Stimulated activated naive B cell treated with anti-CD40 and anti-IgM and Interleukin-4, amounts not matched to agents 10 μg/mL and 1 μg/mL and 100 μg/mL, for 72 hours (primary cell): Measurements from ENCODE around the gene MFSD12.
A peak's percentile ranks its signal among the peaks of the same experiment; 100 is the strongest.

ENCODE experiments used
- ATAC-seq, 2 donors: fragments of 150-1000 bp; cut with Tn5 transposase; replicated peaks; 2 replicates each; pipeline ENCODE4 v1.10.0; 2021; ENCODE audit warnings: moderate library complexity in 1 of 2
- DNase-seq: peaks from one replicate; pipeline ENCODE4 v3.0.0; 2021
- H3K27ac Mint-ChIP-seq: one replicate; pipeline ENCODE4 v1.8.0; 2022; ENCODE audit warnings: mild to moderate bottlenecking, mixed read lengths
- H3K27me3 Mint-ChIP-seq, 2 donors: one replicate each; pipeline ENCODE4 v1.8.0; 2022; ENCODE audit warnings: mixed read lengths in 2 of 2
- H3K36me3 Mint-ChIP-seq, 2 donors: one replicate each; pipeline ENCODE4 v1.8.0; 2022; ENCODE audit warnings: mixed read lengths in 2 of 2, mild to moderate bottlenecking in 1 of 2
- H3K4me1 Mint-ChIP-seq, 2 donors: one replicate each; pipeline ENCODE4 v1.8.0; 2022; ENCODE audit warnings: mixed read lengths in 2 of 2, mild to moderate bottlenecking in 1 of 2
- H3K4me3 Mint-ChIP-seq, 2 donors: one replicate each; pipeline ENCODE4 v1.8.0; 2022; ENCODE audit warnings: mild to moderate bottlenecking in 2 of 2, mixed read lengths in 2 of 2, moderate library complexity in 1 of 2
- H3K9me3 Mint-ChIP-seq, 2 donors: one replicate each; pipeline ENCODE4 v1.8.0; 2022; ENCODE audit warnings: mixed read lengths in 2 of 2, mild to moderate bottlenecking in 1 of 2

The MFSD12 gene

DNA sequence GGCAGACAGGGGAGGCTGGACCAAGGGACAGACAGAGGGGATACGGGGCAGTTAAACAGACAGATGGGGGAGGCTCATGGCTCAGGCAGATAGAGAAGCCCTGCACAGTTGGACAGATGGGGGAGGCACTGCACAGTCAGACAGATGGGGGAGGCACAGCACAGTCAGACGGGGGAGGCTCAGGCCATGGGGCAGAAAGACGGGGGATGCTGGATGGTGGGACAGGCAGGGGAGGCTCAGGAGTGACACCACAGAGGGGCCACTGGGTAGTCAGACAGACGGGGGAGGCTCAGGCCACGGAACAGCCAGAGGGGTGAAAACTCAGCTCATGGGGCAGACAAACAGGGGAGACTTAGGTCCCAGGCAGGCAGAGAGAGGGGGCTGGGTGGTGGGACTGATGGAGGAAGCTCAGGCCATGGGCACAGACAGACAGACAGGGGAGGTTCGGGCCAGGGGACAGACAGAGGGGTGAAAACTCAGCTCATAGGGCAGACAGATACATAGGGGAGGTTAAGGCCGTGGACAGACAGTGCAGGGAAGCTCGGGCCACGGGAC lies 886 bp downstream of the MFSD12 start:
- Mint-ChIP-seq H3K4me1 (peaks cover 44 to 71% of the 10 kb centered on the region in 2 donors), H3K36me3 (peaks cover 27 to 38% of the 10 kb centered on the region in 2 donors), H3K27ac (peak overlapping the region; percentile 97), H3K9me3 (no peaks in the 10 kb centered on the region), H3K27me3 (no peaks in the 10 kb centered on the region), H3K4me3 (peak overlapping the region; percentile 90 to 100)
- DNase-seq (no peak), ATAC-seq (no peak)

DNA sequence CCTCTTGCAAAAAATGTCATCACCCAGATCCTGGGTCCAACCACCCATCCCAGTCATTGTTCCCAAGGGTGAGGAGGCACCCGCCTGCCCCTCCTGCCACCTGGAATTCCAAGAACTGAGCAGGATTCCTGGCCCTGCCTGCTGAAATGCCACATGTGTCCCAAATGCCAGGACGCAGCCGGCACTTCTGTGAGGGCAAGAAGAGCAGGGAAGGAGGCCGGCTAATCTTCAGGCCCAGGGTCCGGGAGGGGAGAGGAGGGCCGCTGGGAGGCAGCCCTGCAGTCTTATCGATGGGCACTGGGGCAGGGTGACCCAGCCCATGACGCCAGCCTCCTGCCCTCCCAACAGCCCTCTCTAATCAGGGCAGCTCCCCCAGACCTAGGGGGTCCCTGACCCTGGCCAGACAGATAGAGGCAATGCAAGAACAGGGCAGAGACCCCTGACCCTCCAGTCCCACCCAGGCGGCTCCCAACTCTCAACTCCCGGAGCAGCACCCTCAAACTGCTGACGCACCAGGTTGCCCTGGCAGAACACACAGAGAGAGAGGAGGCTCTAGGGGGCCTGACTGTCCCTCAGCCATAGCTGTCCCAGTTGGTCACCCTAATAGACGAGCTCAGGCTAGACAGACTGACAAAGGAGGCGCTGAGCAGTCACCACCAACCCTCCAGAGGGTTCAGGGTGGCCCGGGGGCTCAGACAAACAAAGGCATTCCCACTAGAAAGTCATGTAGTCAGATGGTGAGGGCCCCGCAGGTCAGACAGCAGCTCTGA lies 1.5 kb downstream of the MFSD12 start:
- ATAC-seq (no peak), DNase-seq (no peak)
- Mint-ChIP-seq H3K4me3 (peak overlapping the region; percentile 90 to 100), H3K36me3 (peaks cover 31 to 41% of the 10 kb centered on the region in 2 donors), H3K27me3 (no peaks in the 10 kb centered on the region), H3K27ac (peak overlapping the region; percentile 97), H3K9me3 (no peaks in the 10 kb centered on the region), H3K4me1 (peaks cover 47 to 77% of the 10 kb centered on the region in 2 donors)

DNA sequence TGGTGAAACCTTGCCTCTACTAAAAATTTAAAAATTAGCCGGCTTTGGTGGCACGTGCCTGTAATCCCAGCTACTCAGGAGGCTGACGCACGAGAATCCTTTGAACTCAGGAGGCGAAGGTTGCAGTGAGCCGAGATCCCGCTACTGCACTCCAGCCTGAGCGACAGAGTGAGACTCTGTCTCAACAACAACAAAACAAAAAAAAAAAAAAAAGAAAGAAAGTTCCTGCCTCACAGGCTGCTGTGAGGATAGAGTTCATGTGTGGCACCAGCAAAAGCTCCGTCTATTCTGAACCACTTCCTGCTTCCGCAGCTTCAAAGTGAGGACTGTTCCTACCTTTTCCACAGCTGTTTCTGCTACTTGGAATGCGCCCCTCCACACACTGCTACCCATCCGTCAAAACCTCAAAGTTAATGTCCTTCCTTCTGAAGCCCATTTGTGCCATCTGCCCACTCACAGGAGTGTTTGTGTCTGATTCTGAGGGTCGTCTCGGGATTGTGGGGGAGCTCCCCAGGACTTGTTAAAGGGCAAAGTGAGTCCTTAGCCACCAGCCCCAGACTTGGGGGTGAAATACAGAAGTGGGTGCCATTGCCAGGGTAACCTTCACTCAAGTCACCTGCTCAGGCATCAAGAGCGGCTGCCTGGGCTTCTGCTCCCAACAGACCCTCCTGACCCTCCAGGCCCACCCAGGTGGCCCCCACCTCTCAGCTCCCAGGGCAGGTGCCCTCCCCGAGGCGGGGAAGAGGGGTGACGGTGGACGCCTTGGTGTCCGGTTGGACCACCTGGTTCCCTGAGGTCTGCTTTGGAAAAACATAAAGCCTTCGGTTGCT lies 2.9 kb downstream of the MFSD12 start:
- peaks cover 35 to 44% of the 10 kb centered on the region in 2 donors for H3K36me3 Mint-ChIP-seq
- H3K4me3 Mint-ChIP-seq = peak overlapping the region; percentile 90 to 100
- H3K27ac Mint-ChIP-seq = peak overlapping the region; percentile 92
- H3K27me3 Mint-ChIP-seq = no peaks in the 10 kb centered on the region
- ATAC-seq (no peak), DNase-seq (no peak)
- peaks cover 48 to 72% of the 10 kb centered on the region in 2 donors for H3K4me1 Mint-ChIP-seq
- no peaks in the 10 kb centered on the region for H3K9me3 Mint-ChIP-seq

DNA sequence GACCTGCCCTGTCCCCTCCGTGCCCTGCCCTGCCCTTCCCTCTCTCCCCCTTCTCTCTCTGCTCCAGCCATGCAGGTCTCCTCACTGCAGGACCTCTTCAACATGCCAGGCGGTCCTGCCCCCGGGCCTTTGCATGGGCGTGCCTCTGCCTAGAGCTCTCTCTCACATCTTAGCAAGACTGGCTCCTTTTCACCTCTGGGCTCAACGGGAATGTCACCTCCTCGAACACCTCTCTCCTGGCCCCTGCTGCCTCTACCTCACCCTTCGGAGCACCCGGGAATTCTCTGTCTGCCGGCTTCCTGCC lies 5.6 kb downstream of the MFSD12 start:
- peaks cover 43 to 79% of the 10 kb centered on the region in 2 donors for H3K4me1 Mint-ChIP-seq
- ATAC-seq (no peak), DNase-seq (no peak)
- H3K36me3 Mint-ChIP-seq = peaks cover 42 to 57% of the 10 kb centered on the region in 2 donors
- peak overlapping the region; percentile 61 to 85 for H3K4me3 Mint-ChIP-seq
- H3K27ac Mint-ChIP-seq = peak overlapping the region; percentile 92
- H3K27me3 Mint-ChIP-seq = no peaks in the 10 kb centered on the region
- no peaks in the 10 kb centered on the region for H3K9me3 Mint-ChIP-seq

DNA sequence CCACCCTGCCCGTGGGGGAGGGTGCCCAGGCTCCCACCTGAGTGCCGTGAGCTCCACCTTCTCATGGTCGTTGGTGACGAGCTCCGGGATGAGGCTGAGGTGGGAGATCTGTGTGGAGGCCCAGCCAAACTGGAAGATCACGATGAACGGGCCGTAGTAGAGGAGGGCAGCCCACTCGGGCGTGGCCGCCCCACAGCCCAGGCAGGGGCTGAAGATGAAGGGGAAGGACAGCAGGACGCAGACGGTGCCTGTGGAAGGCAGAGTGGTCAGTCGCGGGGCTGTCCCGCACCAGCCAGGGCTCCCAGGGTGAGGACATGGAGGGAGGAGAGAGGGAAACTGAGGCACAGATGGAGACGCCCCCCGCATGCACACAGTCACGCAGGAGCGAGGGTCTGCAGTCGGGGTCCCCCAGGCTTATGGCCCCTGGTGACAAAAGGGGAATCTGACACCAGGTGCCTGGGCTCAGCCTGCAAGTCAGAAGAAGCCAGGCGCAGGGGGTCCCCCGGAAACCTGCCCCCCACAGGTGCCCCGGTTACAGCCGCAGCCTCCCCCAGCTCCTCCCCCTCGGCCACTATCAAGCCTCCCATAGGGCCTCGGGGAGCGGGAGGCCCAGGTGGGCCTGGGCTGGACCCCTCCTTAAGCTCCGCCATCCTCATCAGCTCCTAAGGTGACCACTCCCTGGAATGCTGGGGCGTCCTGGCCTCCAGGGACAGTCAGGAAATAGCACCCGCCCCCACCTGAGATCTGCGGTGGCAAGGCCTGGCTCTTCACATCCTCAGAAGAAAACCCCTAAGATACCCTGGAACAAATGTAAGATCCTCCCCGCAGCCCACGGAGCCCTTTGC lies 6.2 kb downstream of the MFSD12 start:
- no peak for DNase-seq
- H3K36me3 Mint-ChIP-seq = peaks cover 40 to 52% of the 10 kb centered on the region in 2 donors
- peak overlapping the region; percentile 61 to 85 for H3K4me3 Mint-ChIP-seq
- peak overlapping the region; percentile 92 for H3K27ac Mint-ChIP-seq
- H3K4me1 Mint-ChIP-seq = peaks cover 38 to 73% of the 10 kb centered on the region in 2 donors
- no peaks in the 10 kb centered on the region for H3K9me3 Mint-ChIP-seq
- no peaks in the 10 kb centered on the region for H3K27me3 Mint-ChIP-seq
- no peak for ATAC-seq

DNA sequence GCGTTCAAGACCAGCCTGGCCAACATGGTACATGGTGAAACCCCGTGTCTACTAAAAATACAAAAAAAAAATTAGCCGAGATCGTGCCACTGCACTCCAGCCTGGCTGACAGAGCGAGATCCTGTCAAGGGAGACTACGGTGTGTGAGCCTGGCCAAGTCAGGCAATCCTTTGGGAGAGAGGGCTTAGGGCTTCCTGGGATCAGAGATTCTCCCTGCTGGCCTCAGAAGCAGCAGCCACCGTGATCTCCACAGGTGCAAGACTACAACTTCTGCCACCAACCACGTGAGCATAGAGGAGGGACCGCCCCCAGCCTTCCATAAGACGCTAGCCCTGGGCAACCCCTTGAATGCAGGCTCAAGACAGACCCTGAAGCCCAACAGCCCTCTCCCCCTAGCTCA lies 7.6 kb downstream of the MFSD12 start:
- no peak for ATAC-seq
- Mint-ChIP-seq H3K27ac (peak overlapping the region; percentile 65), H3K4me1 (peaks cover 37 to 73% of the 10 kb centered on the region in 2 donors), H3K9me3 (no peaks in the 10 kb centered on the region), H3K4me3 (no peak overlapping the region), H3K27me3 (no peaks in the 10 kb centered on the region), H3K36me3 (peaks cover 44 to 53% of the 10 kb centered on the region in 2 donors)
- DNase-seq = no peak

DNA sequence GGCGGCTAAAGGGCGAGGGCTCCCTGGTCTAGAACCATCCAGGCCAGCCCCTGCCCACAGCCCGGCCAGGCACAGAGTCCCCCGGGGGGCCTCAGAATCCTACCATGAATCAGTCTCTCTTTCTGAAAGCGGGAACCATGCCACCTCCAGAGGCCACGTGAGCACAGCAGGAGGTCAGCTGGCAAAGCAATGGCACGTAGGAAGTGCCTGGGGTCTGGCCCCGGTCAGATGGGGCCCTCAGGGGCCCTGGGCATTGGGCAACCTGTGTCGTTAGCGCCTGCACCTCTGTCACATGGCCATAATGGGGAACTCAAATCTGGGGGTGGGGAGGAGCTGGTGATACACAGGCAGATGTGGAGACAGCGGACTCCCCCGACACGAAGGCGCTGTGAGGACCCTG lies 8.8 kb downstream of the MFSD12 start:
- Mint-ChIP-seq H3K27ac (no peak overlapping the region), H3K4me1 (peaks cover 34 to 62% of the 10 kb centered on the region in 2 donors)

DNA sequence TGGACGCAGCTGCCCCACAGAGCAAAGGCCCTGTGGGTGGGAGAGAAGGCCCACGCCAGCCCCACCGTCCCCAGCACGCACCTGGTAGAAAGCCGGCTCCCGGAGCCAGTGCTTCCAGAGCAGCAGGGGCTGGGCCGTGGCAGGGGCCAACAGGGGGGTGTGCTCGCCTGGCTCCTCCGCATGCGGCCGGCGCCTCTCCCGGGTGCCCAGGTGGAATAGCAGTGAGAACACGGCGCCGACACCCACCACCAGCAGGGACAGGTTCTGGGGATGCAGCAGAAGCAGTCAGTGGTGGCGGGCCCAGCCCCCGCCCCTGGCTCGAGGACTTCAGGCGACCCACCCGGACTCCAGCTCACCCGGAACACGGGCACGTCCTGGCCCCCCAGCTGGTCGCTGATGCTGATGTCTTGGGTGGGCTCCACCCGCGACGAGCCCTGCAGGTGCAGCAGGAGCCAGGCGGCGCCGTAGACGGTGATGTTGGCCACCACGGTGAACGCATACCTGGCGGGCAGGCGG lies 9.6 kb downstream of the MFSD12 start:
- ATAC-seq = no peak
- Mint-ChIP-seq H3K27ac (no peak overlapping the region), H3K27me3 (no peaks in the 10 kb centered on the region), H3K36me3 (peaks cover 35 to 45% of the 10 kb centered on the region in 2 donors), H3K4me3 (no peak overlapping the region), H3K4me1 (peaks cover 30 to 54% of the 10 kb centered on the region in 2 donors), H3K9me3 (no peaks in the 10 kb centered on the region)
- no peak for DNase-seq

More for the DNA sequence above, 8.8 kb downstream of the MFSD12 start:
- ATAC-seq (no peak), DNase-seq (no peak)
- no peak overlapping the region for H3K4me3 Mint-ChIP-seq
- H3K36me3 Mint-ChIP-seq = peaks cover 39 to 49% of the 10 kb centered on the region in 2 donors
- H3K9me3 Mint-ChIP-seq = no peaks in the 10 kb centered on the region
- no peaks in the 10 kb centered on the region for H3K27me3 Mint-ChIP-seq

DNA sequence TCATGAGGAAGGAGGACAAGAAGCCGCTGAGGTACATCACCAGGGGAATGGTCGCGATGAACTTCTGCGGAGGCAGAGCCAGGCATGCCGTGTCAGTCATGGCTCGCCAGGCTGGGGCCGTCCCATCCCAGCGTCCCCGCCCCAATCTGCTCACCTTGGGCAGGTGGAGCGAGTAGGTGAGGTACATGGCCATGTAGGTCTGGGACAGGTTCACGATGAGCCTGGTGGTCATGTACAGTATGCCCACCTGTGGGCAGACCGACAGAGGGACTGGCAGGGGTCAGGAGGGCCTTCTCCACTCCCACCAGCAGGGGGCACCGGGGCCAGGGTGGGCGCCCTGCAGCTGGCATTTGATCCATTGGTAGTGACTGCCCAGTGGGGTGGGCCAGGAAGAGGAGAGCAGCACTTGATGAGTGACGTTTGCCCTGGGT lies 10.1 kb downstream of the MFSD12 start:
- Mint-ChIP-seq H3K4me1 (peaks cover 26 to 49% of the 10 kb centered on the region in 2 donors), H3K4me3 (peak overlapping the region in 1 of 2 donors; percentile 47), H3K27me3 (no peaks in the 10 kb centered on the region), H3K27ac (peak overlapping the region; percentile 42), H3K36me3 (peaks cover 30 to 40% of the 10 kb centered on the region in 2 donors), H3K9me3 (no peaks in the 10 kb centered on the region)
- no peak for DNase-seq
- ATAC-seq = peak; percentile 27 to 38

DNA sequence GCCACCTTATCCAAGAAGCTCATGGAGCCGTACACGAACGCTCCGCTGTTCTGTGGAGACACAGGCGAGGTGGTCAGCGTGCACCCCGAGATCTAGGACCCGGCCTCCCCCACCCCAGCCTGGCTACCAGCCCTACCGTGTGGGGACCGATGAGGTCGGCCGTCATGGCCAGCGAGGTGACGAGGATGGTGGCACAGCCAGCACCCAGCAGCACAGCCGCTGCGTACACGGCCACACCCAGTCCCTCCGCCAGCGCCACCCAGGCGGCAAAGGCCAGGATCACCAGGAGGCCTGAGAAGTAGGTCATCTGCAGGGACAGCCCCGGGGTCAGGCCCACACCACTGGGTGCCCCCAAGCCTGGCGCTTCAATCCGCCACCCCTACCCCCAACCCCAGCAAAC lies 11.3 kb downstream of the MFSD12 start:
- peak overlapping the region; percentile 95 for H3K27ac Mint-ChIP-seq

DNA sequence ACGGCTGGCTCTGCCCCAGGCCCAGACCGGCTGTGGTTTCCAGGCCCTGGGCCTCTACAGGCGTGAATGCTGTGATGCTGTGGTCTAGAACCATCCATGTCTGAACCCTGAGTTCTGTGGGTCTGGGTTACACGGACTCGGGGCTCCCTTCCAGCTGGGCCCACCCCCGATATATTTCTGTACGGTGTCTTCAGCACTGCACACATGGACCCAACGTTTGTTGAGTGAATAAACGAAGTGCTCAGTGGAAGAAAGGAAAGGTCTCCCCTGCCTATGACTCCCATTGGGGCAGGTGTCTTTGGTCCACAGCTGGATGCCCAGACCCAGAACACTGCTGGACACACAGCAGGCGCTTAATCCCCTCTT lies 11.7 kb downstream of the MFSD12 start:
- H3K9me3 Mint-ChIP-seq = no peaks in the 10 kb centered on the region
- H3K4me3 Mint-ChIP-seq = no peak overlapping the region
- peaks cover 22 to 31% of the 10 kb centered on the region in 2 donors for H3K36me3 Mint-ChIP-seq
- peaks cover 16 to 33% of the 10 kb centered on the region in 2 donors for H3K4me1 Mint-ChIP-seq
- peak overlapping the region; percentile 95 for H3K27ac Mint-ChIP-seq
- no peaks in the 10 kb centered on the region for H3K27me3 Mint-ChIP-seq
- ATAC-seq (no peak), DNase-seq (no peak)

More for the DNA sequence above, 11.3 kb downstream of the MFSD12 start:
- Mint-ChIP-seq H3K9me3 (no peaks in the 10 kb centered on the region), H3K27me3 (no peaks in the 10 kb centered on the region), H3K36me3 (peaks cover 26 to 35% of the 10 kb centered on the region in 2 donors), H3K4me1 (peaks cover 20 to 37% of the 10 kb centered on the region in 2 donors), H3K4me3 (no peak overlapping the region)
- ATAC-seq (no peak), DNase-seq (no peak)

DNA sequence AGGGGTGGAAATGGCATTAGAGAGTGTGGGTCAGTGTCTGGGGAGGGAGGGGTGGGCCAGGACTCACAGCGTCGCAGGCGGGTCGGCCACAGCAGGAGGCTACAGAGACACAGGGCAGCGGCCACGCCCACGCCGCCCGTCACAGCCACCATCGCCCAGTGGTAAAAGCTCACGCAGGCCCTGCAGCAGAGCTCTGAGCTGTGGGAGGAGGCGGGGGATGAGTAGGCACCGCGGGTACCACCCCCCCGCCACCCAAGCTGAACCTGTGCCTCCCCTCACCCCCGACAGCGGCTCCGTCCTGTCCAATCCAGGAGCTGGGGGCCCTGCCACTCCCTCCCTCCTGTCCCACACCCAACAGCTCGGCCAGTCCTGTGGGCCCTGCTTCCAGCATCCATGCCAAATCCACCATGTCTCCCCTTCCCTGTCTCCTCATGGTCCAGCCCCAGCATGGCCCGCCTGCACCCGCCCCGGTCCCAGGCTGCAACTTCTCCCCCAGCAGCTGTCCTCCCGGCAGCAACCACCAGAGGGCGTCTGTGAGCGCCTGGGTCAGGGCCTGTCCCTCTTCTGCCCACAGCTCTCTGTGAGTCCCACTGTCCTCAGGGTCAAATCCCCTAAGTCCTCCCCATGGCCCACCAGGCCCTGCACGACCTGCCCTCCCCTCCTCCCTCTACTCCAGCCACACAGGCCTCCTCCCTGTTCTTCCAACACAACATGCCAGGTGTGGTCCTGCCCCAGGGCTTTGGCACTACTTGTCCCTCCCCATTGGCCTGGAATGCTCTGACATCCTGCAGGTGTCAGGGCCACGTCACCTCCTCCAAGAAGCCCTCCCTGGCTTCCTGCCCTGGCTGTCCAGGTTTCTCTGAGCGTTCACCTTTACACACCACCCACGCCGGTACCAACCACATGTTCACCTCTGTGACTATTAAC lies 12.4 kb downstream of the MFSD12 start:
- Mint-ChIP-seq H3K27ac (peak overlapping the region; percentile 95), H3K4me1 (peaks cover 15 to 32% of the 10 kb centered on the region in 2 donors), H3K36me3 (peaks cover 22 to 29% of the 10 kb centered on the region in 2 donors), H3K4me3 (peak overlapping the region; percentile 7 to 69), H3K27me3 (no peaks in the 10 kb centered on the region), H3K9me3 (no peaks in the 10 kb centered on the region)
- ATAC-seq = peak; percentile 76 to 77
- DNase-seq = peak; percentile 65

DNA sequence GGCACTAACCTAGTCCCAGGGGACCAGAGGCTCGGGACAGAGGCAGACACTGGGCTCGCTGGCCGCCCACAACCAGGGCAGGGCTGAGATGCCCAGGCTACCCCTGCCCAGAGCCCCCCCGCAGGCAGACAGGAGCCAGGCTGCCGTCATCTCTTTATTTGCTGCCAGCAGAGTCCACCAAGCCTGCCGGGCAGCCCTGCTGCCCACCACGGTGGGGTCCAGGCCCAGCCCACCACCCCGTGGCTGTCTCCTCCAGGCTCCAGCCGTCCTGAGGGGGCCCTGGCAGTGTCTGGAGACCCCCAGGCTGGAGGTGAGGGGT lies 13.4 kb downstream of the MFSD12 start:
- Mint-ChIP-seq H3K9me3 (no peaks in the 10 kb centered on the region), H3K36me3 (peaks cover 28 to 35% of the 10 kb centered on the region in 2 donors)

More for the DNA sequence above, 13.4 kb downstream of the MFSD12 start:
- DNase-seq = no peak
- Mint-ChIP-seq H3K27me3 (no peaks in the 10 kb centered on the region), H3K4me1 (peaks cover 14 to 29% of the 10 kb centered on the region in 2 donors), H3K27ac (peak overlapping the region; percentile 65), H3K4me3 (no peak overlapping the region)
- no peak for ATAC-seq
